MCF 10A (cell line): ENCODE data around the gene MTHFD1L. TPM values are rescaled to one million over a fixed set of nuclear protein-coding genes. Genes with fewer than 3 reads are reported as not detected.

Source experiments
- BruUV-seq: library from RNA; stranded (reverse); fragments of 400-500 nt; replicated peaks from 2 replicates; lab custom pipeline; 2021; lab: Mats Ljungman, UMichigan
- CTCF ChIA-PET: fragments of 300-600 bp; sonication (Branson Sonifier 250); formaldehyde crosslinking; extraction: SDS; loops from one replicate; lab custom pipeline; 2021; ENCODE audit warnings: antibody characterized with exemption, inconsistent platforms; lab: Yijun Ruan, JAX
- POLR2A ChIA-PET: fragments of 300-600, 350-650 bp; sonication (Branson Sonifier 250); formaldehyde crosslinking; extraction: SDS; loops from one replicate; lab custom pipeline; 2020; ENCODE audit warnings: antibody characterized with exemption, inconsistent platforms; lab: Yijun Ruan, JAX
- DNase-seq: peaks from one replicate; pipeline ENCODE4 v3.0.0-alpha.2; 2018; ENCODE audit not compliant: unreplicated experiment
- H3K27ac Mint-ChIP-seq: one replicate; pipeline ENCODE4 v1.8.0; 2022; ENCODE audit warnings: mild to moderate bottlenecking, low read depth, mixed read lengths; ENCODE audit not compliant: unreplicated experiment
- H3K27me3 Mint-ChIP-seq: one replicate; pipeline ENCODE4 v1.8.0; 2022; ENCODE audit warnings: mixed read lengths; ENCODE audit not compliant: insufficient read depth, unreplicated experiment
- H3K36me3 Mint-ChIP-seq: one replicate; pipeline ENCODE4 v1.8.0; 2022; ENCODE audit warnings: mild to moderate bottlenecking, moderate library complexity, mixed read lengths; ENCODE audit not compliant: insufficient read depth, unreplicated experiment
- H3K4me1 Mint-ChIP-seq: one replicate; pipeline ENCODE4 v1.8.0; 2022; ENCODE audit warnings: mixed read lengths; ENCODE audit not compliant: insufficient read depth, unreplicated experiment
- H3K4me3 Mint-ChIP-seq: one replicate; pipeline ENCODE4 v1.8.0; 2022; ENCODE audit warnings: mild to moderate bottlenecking, moderate library complexity, mixed read lengths; ENCODE audit not compliant: unreplicated experiment
- H3K9me3 Mint-ChIP-seq: one replicate; pipeline ENCODE4 v1.8.0; 2022; ENCODE audit warnings: mixed read lengths; ENCODE audit not compliant: unreplicated experiment
- CTCF ChIP-seq: fragments of 200-600 bp; IDR thresholded peaks from one replicate; pipeline ENCODE4 v1.8.0; 2022; ENCODE audit warnings: antibody characterized with exemption, mild to moderate bottlenecking; ENCODE audit not compliant: unreplicated experiment
- intact Hi-C: fragments of 100-400 bp; cut with micrococcal nuclease; formaldehyde crosslinking; loops from 2 replicates; pipeline ENCODE4 v1.14.1; 2022
- total RNA-seq: library from RNA; stranded (reverse); gene quantifications from 2 replicates; pipeline ENCODE4 v1.2.3, GENCODE V29; 2022

Gene MTHFD1L
- total RNA-seq, 1 experiment from 2014 or later = 110 TPM

- no peak overlapping the region for H3K4me3 Mint-ChIP-seq
- ChIA-PET CTCF (interaction anchor here (0.6 to 11.6 kb wide), 40 partner anchors 8 to 595 kb away, joined by 3 to 293 read pairs (median 5); no protein-coding TSS in a partner anchor), POLR2A (interaction anchor here (1.6 to 2.0 kb wide), 2 partner anchors 22 to 309 kb away, joined by 7 to 27 read pairs; no protein-coding TSS in a partner anchor)
- no peaks in the 10 kb centered on the region for H3K27me3 Mint-ChIP-seq
- H3K36me3 Mint-ChIP-seq = peaks cover 49% of the 10 kb centered on the region
- DNase-seq = no peak
- no peaks in the 10 kb centered on the region for H3K9me3 Mint-ChIP-seq
- intact Hi-C loops = no loop called here
- peak overlapping the region; percentile 42 for H3K27ac Mint-ChIP-seq
- no peaks in the 10 kb centered on the region for H3K4me1 Mint-ChIP-seq
- TF ChIP-seq CTCF = no peak
- no TSS peak for BruUV-seq
Observed at GRCh38 chr6:151015101-151015700, 149.7 kb downstream of the MTHFD1L start.

- POLR2A ChIA-PET = no interaction called here
- intact Hi-C loops = no loop called here
Observed at GRCh38 chr6:151016107-151016506, 150.6 kb downstream of the MTHFD1L start.

GRCh38 chr6:151018046-151018445 lies 152.5 kb downstream of the MTHFD1L start:
- peaks cover 6% of the 10 kb centered on the region for H3K4me1 Mint-ChIP-seq
- DNase-seq = no peak
- peaks cover 50% of the 10 kb centered on the region for H3K36me3 Mint-ChIP-seq
- H3K27ac Mint-ChIP-seq = no peak overlapping the region
- no TSS peak for BruUV-seq
- H3K27me3 Mint-ChIP-seq = no peaks in the 10 kb centered on the region
- TF ChIP-seq CTCF = no peak
- intact Hi-C loops = no loop called here
- ChIA-PET POLR2A (interaction anchor here (0.7 to 1.3 kb wide), 3 partner anchors 223 to 308 kb away, joined by 4 read pairs; no protein-coding TSS in a partner anchor), CTCF (interaction anchor here (0.5 to 11.6 kb wide), 12 partner anchors 21 to 1221 kb away, joined by 3 to 293 read pairs (median 4); no protein-coding TSS in a partner anchor)
- H3K4me3 Mint-ChIP-seq = no peak overlapping the region
- no peaks in the 10 kb centered on the region for H3K9me3 Mint-ChIP-seq

More at GRCh38 chr6:151016107-151016506, 150.6 kb downstream of the MTHFD1L start:
- no peaks in the 10 kb centered on the region for H3K9me3 Mint-ChIP-seq
- BruUV-seq = no TSS peak
- no peaks in the 10 kb centered on the region for H3K27me3 Mint-ChIP-seq
- no peak for DNase-seq
- H3K36me3 Mint-ChIP-seq = peaks cover 50% of the 10 kb centered on the region
- no peaks in the 10 kb centered on the region for H3K4me1 Mint-ChIP-seq
- no peak for TF ChIP-seq CTCF
- CTCF ChIA-PET = interaction anchor here (0.6 to 11.6 kb wide), 10 partner anchors 10 to 596 kb away, joined by 3 to 293 read pairs (median 5); no protein-coding TSS in a partner anchor
- no peak overlapping the region for H3K4me3 Mint-ChIP-seq
- H3K27ac Mint-ChIP-seq = no peak overlapping the region
